K562 (cell line): Measurements from ENCODE around the gene ELF2. TPM values are rescaled to one million over a fixed set of nuclear protein-coding genes. Genes with fewer than 3 reads are reported as not detected.
A peak's percentile ranks its signal among the peaks of the same experiment; 100 is the strongest.

ENCODE experiments used
- ADNP ChIP-seq: fragments of 200-800 bp; sonication (Bioruptor generic); IDR thresholded peaks from 2 replicates; pipeline ENCODE4 v1.6.1; 2016; ENCODE audit warnings: missing genetic modification characterization, missing compliant biosample characterization
- CAMTA2 ChIP-seq: fragments of 250-450 bp; sonication (Bioruptor Pico); conservative IDR thresholded peaks from 2 replicates; pipeline ENCODE4 v1.5.1; 2022
- E2F8 ChIP-seq: fragments of 450-650 bp; IDR thresholded peaks from 2 replicates; pipeline ENCODE4 v1.7.1; 2018; ENCODE audit warnings: mild to moderate bottlenecking, low read depth; ENCODE audit not compliant: partially characterized antibody
- FOXM1 ChIP-seq, 2 experiments: fragments of 450-650 bp in 1 of 2; sonication (generic) in 1 of 2; formaldehyde crosslinking in 1 of 2; IDR thresholded peaks; 2 replicates each; pipeline versions ENCODE4 v1.6.1 to v1.9.0; 2017 to 2022; ENCODE audit warnings: low read depth in 2 of 2, mild to moderate bottlenecking in 2 of 2, missing genetic modification reagents in 1 of 2, moderate library complexity in 1 of 2
- GATAD2B ChIP-seq: fragments of 450-650 bp; IDR thresholded peaks from 2 replicates; pipeline ENCODE4 v1.6.1; 2017; ENCODE audit warnings: mild to moderate bottlenecking, borderline replicate concordance
- MEF2D ChIP-seq: conservative IDR thresholded peaks from 2 replicates; pipeline ENCODE4 v1.6.1; 2016; ENCODE audit warnings: low read depth, missing genetic modification characterization, missing compliant biosample characterization
- NCOA6 ChIP-seq: fragments of 450-650 bp; IDR thresholded peaks from 2 replicates; pipeline ENCODE4 v1.6.1; 2017; ENCODE audit warnings: mild to moderate bottlenecking
- NR2F6 ChIP-seq: fragments of 450-650 bp; formaldehyde crosslinking; IDR thresholded peaks from 2 replicates; pipeline ENCODE4 v1.4.0; 2020; ENCODE audit warnings: mild to moderate bottlenecking
- NRF1 ChIP-seq, 2 experiments: fragments of 450-650 bp; IDR thresholded peaks in 1 of 2; conservative IDR thresholded peaks in 1 of 2; 2 replicates each; pipeline ENCODE4 v1.6.1; 2014; ENCODE audit warnings: mild to moderate bottlenecking in 2 of 2
- PATZ1 ChIP-seq: fragments of 250-450 bp; sonication (Bioruptor Pico); IDR thresholded peaks from 2 replicates; pipeline ENCODE4 v1.5.0; 2020; ENCODE audit warnings: mild to moderate bottlenecking, borderline replicate concordance
- SMARCC2 ChIP-seq: fragments of 450-650 bp; IDR thresholded peaks from 2 replicates; pipeline ENCODE4 v1.6.1; 2017; ENCODE audit warnings: antibody characterized with exemption, moderate library complexity, mild to moderate bottlenecking, low read depth
- ZFP36 ChIP-seq: fragments of 150-350 bp; IDR thresholded peaks from 2 replicates; pipeline ENCODE4 v1.6.1; 2018; ENCODE audit warnings: low read length, low read depth; ENCODE audit not compliant: partially characterized antibody
- ZNF175 ChIP-seq: fragments of 200-800 bp; sonication (Bioruptor generic); IDR thresholded peaks from 2 replicates; pipeline ENCODE4 v1.6.1; 2016; ENCODE audit warnings: low read depth, mild to moderate bottlenecking, missing genetic modification characterization, missing compliant biosample characterization
- ZNF184 ChIP-seq: sonication (generic); formaldehyde crosslinking; IDR thresholded peaks from 2 replicates; pipeline ENCODE4 v1.5.0; 2020; ENCODE audit warnings: missing genetic modification reagents
- ZNF561 ChIP-seq: fragments of 450-650 bp; formaldehyde crosslinking; conservative IDR thresholded peaks from 2 replicates; pipeline ENCODE4 v1.4.0; 2020; ENCODE audit warnings: mild to moderate bottlenecking, moderate library complexity
- ZNF584 ChIP-seq: fragments of 200-800 bp; sonication (Bioruptor generic); IDR thresholded peaks from 2 replicates; pipeline ENCODE4 v1.6.1; 2016; ENCODE audit warnings: low read depth, mild to moderate bottlenecking, missing genetic modification characterization, missing compliant biosample characterization
- ZNF79 ChIP-seq: fragments of 250-450 bp; sonication (Bioruptor Pico); IDR thresholded peaks from 2 replicates; pipeline ENCODE4 v1.4.0; 2020; ENCODE audit warnings: low read depth, mild to moderate bottlenecking, moderate library complexity
- polyA plus RNA-seq, 8 experiments: library from polyadenylated mRNA; depleted of rRNA in 4 of 8; stranded (reverse) in 5 of 8; unstranded in 3 of 8; fragments of >200 nt; fragmentation: Nextera tagmentation in 2 of 8; fragmentation: Illumina TruSeq in 1 of 8; extraction: Ambion mirVana in 2 of 8; extraction: Trizol in 1 of 8; gene quantifications; 2 replicates each; pipeline versions ENCODE4 v1.2.1 to v1.2.3, GENCODE V29; 2011 to 2014; ENCODE audit warnings: inconsistent platforms in 1 of 8, missing spikeins in 1 of 8
- total RNA-seq, 7 experiments: library from RNA; depleted of rRNA in 6 of 7; stranded (reverse); fragments of >200 nt in 6 of 7; fragmentation: Illumina TruSeq in 2 of 7; extraction: Trizol in 2 of 7; gene quantifications; 2 replicates each; pipeline versions ENCODE4 v1.2.1 to v1.2.3, GENCODE V29; 2011 to 2021; ENCODE audit warnings: low replicate concordance in 1 of 7
- TF ChIP-seq, protein P1 (sequence below): sonication (generic); formaldehyde crosslinking; IDR thresholded peaks from 2 replicates; pipeline ENCODE4 v1.8.0; 2022; ENCODE audit warnings: mild to moderate bottlenecking, missing genetic modification reagents
- TF ChIP-seq, protein P2 (sequence below): sonication (generic); formaldehyde crosslinking; IDR thresholded peaks from 2 replicates; pipeline ENCODE4 v1.8.0; 2022; ENCODE audit warnings: mild to moderate bottlenecking, missing genetic modification reagents

The ELF2 gene
- total and polyA plus RNA-seq, 9 of the 15 experiments (the other 6 are each of a cell fraction or from before 2014, with no cell fraction given), result 9.4 to 58.7 (median 41.6) TPM

DNA sequence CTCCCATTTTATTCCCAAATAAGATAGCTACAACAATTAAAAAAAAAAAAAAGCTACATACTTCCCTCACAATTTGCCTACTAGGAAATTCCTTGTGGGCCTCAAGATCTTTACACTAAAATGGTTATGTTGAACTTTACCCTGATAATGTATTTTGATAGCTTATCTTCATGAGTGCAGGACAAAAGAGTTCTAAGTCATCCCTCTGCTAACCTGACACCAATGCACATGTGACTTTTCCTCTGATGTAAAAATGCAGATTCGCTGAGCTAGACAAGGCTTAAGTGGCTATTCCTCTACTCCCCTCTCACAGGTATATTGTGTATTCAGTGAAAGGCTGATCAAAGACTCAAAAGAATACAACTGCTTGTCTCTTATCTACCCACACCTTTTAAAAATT, 22.5 kb downstream of the ELF2 start (continued):
- TF ChIP-seq, protein P1, sequence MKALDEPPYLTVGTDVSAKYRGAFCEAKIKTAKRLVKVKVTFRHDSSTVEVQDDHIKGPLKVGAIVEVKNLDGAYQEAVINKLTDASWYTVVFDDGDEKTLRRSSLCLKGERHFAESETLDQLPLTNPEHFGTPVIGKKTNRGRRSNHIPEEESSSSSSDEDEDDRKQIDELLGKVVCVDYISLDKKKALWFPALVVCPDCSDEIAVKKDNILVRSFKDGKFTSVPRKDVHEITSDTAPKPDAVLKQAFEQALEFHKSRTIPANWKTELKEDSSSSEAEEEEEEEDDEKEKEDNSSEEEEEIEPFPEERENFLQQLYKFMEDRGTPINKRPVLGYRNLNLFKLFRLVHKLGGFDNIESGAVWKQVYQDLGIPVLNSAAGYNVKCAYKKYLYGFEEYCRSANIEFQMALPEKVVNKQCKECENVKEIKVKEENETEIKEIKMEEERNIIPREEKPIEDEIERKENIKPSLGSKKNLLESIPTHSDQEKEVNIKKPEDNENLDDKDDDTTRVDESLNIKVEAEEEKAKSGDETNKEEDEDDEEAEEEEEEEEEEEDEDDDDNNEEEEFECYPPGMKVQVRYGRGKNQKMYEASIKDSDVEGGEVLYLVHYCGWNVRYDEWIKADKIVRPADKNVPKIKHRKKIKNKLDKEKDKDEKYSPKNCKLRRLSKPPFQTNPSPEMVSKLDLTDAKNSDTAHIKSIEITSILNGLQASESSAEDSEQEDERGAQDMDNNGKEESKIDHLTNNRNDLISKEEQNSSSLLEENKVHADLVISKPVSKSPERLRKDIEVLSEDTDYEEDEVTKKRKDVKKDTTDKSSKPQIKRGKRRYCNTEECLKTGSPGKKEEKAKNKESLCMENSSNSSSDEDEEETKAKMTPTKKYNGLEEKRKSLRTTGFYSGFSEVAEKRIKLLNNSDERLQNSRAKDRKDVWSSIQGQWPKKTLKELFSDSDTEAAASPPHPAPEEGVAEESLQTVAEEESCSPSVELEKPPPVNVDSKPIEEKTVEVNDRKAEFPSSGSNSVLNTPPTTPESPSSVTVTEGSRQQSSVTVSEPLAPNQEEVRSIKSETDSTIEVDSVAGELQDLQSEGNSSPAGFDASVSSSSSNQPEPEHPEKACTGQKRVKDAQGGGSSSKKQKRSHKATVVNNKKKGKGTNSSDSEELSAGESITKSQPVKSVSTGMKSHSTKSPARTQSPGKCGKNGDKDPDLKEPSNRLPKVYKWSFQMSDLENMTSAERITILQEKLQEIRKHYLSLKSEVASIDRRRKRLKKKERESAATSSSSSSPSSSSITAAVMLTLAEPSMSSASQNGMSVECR (CRISPR knock-in tag), result no peak
- TF ChIP-seq ZNF561 (CRISPR knock-in tag) (no peak), E2F8 (no peak), PATZ1 (no peak), CAMTA2 (CRISPR knock-in tag) (no peak), FOXM1 (IDR thresholded peaks at IDR 0.05; ENCODE audit: low read depth) (0 out of 2 replicates have a peak, but pooled peaks have one; percentile 53), FOXM1 (CRISPR knock-in tag; IDR thresholded peaks at IDR 0.05; ENCODE audit: low read depth) (no peak), ZNF79 (no peak), MEF2D (tag) (no peak), ZNF584 (CRISPR knock-in tag) (no peak), NRF1 (conservative IDR thresholded peaks at IDR 0.05 in 1 of 2, IDR thresholded peaks at IDR 0.05 in 1 of 2) (no peak), ADNP (tag) (no peak), ZNF175 (CRISPR knock-in tag) (no peak), SMARCC2 (peak; percentile 75; the same call in 1 of the 2 replicates), ZNF184 (no peak), GATAD2B (no peak), NR2F6 (no peak), ZFP36 (no peak), NCOA6 (no peak)
- TF ChIP-seq, protein P2, sequence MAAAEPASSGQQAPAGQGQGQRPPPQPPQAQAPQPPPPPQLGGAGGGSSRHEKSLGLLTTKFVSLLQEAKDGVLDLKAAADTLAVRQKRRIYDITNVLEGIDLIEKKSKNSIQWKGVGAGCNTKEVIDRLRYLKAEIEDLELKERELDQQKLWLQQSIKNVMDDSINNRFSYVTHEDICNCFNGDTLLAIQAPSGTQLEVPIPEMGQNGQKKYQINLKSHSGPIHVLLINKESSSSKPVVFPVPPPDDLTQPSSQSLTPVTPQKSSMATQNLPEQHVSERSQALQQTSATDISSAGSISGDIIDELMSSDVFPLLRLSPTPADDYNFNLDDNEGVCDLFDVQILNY (CRISPR knock-in tag), result no peak
